HG03575 (cell line): ENCODE measurements around the gene ABLIM2.

Experiments used
- ATAC-seq: cut with Tn5 transposase; IDR thresholded peaks from one replicate; pipeline ENCODE4 v1.9.1; 2021; ENCODE audit not compliant: unreplicated experiment, insufficient number of reproducible peaks, low FRiP score; ENCODE audit errors: extremely low read depth

ABLIM2 gene

DNA sequence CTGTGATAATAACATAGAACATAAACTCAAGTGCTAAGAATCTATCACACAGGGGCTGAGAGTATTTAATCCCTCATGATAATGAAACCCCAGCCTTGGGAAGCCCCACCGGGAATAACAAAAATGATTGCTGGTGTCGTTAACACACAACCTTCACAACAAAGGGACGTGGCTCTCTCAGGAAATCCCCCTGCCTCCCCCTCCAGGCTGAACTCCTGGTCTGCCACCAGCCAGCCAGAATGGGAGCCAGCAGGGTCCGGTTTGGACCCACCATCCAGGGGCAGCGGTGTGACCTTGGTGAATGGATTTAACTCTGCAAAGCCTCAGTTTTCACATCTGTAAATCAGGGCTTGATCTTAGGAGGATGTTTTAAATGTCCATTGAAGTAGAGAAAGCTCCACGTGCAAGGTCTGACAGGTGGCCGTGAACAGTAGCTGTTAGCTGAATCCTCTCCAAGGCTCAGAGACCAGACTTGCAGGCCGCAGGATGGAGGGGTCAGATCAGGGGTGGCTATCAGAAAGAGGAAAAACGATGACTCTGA, 46.5 kb downstream of the ABLIM2 start:
- no peak for ATAC-seq

DNA sequence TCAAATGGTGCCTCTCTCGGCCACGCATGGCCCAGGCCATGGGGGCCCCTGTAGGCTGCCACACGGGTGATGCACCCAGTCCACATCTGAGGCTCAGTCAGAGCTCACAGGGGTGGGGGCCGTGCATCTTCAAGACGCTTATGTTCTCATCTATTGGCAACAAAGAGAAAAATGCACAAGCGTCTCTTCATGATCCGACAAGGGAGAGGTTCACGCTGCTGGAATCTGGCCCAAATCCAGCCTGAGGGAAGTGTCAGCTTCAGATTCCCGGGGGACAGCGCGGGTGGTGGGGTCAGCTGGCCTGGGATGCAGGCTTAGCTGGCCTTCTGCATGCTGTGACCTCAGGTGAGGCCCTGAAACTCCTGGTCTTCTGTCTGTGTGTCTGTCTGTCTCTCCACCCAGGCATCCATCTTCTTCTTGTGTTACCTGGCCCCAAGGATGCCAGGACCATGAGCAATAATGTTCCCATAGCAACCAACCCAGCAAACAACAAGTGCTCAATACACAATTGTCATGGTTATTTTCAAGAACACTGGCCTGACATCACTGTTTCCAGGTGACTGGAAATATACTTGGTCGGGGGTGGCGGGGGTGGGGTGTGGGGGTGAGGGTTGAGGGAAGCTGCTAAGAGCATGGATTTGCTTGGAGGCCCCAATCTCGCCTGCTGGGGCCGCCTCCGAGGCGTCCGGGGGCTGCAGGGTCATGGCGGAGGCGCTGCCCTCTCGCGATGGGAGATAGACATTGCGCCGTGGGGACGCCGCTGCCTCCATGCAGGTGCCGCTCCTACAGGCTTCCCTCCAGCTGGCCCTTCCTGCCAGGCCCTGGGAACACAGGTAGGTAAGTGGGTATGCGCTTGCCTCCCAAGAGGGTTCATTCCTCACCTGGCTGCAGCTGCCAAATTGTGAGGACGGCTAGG, 48.3 kb downstream of the ABLIM2 start:
- no peak for ATAC-seq

DNA sequence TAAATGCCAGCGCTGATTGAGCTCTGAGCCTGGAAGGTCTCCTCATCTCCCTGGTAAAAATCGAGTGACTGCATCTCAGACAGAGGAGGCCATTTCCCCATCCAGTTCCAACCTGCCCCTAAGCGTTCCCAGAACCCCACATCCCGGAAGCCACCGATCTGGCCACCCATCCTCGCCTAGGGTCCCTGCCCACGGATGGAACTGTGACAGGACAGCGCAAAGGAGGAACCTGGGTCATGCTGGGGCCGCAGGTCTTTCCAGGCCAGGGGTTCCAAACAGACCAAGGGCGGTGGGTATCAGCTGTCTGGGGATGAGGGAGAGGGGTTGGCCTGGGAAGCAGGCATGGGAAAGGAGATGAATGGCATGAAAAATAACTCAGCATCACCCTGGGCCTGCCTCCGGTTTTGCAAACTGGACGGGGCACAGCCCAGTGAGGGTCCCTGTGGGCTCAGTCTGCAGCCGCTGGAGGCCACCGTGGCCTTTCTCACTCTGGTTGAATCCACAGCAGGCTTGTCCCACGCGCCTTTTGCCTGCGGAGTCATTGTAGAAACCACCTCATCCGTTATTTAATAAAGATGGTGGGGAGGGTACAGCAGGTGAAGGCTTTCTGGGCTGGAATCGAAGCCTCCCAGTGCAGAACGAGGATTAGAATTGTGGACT, 49.1 kb downstream of the ABLIM2 start:
- no peak for ATAC-seq

DNA sequence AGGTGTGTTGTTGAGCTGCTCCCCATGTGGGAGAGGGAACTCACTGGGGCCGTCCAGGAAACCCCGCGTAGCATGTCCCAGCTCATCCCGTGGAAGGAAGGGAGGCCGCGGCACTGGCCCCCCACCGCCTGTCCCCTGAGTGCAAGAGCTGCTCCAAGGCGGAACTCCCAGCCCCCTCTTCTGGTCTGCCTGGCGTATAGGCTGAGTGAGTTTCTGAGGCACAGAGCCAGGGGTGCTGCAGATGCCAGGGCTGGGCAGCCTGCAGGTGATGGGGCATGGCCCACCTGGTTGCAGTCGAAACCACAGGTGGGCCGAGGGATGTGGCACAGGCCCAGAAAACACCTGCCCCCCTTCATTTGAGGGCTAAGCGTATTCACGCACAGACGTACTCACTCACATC, 49.6 kb downstream of the ABLIM2 start:
- ATAC-seq: no peak

DNA sequence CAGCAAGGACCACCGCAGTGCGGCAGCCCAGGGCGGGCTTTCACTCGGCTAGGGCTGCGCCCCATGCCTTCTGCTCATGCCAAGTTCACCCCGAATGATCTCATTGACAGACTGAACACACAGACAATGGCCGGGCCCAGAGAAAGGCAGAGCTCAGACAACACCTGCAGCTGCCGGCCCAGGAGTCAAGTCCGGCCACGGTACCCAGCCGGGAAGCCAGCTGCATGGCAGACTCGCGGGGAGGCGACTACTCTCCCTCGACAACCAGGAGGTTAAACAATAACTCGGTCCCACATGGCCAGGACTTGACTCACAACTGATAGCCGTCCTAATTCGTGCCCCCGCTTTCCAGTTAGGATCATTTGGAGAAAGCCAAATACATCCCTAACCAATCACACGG, 50.4 kb downstream of the ABLIM2 start:
- ATAC-seq: no peak

DNA sequence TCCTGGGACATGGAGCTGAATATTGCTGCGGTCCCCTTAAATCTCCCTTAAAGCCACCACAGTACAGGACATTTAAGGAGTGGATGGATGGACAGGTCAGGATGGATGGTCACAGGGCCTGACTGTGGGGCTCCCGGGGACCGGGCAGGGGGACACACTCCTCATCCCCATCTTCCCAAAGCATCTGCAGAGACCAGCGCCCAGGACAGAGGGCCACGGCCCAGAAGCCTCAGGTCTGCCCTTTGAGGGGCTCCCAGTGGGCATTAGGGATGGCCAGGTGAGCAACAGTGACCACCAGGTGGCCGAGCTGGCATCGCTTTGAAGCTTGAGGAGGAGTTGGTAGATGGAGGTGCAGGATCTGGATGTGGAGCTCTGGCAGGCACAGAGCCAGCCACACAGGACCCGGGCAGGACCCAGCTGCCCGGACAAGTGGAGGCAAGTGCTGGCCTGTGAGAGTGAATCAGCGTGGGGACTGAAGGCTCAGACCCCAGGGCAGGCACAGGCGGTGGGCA, 51.4 kb downstream of the ABLIM2 start:
- ATAC-seq: no peak

DNA sequence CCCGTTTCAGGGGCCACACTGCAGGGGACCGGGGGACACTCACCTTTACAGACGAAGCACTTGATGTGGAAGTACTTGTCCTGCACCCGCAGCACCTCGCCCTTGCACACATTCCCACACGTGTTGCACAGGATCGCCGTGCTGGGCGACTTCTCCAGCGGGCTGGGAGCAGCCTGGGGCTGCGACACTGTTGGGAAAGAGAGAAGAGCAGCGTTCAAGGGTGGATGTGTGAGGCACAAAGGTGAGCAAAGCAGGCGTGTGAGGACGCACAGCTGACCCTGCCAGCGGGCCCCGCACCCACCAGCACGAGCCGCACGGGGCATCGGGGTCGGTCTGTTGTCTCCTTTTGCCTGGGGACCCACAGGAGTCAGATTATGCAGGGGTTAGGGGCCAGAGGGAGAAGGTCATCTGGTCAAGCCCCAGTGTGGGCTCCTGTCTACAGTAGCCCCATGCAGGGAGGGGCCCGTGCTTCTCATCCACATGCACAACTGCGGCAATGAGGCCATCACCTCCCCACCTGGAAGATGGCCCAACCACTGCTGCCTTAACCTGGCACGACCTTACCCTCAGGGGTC, 52.1 kb downstream of the ABLIM2 start:
- ATAC-seq: no peak

DNA sequence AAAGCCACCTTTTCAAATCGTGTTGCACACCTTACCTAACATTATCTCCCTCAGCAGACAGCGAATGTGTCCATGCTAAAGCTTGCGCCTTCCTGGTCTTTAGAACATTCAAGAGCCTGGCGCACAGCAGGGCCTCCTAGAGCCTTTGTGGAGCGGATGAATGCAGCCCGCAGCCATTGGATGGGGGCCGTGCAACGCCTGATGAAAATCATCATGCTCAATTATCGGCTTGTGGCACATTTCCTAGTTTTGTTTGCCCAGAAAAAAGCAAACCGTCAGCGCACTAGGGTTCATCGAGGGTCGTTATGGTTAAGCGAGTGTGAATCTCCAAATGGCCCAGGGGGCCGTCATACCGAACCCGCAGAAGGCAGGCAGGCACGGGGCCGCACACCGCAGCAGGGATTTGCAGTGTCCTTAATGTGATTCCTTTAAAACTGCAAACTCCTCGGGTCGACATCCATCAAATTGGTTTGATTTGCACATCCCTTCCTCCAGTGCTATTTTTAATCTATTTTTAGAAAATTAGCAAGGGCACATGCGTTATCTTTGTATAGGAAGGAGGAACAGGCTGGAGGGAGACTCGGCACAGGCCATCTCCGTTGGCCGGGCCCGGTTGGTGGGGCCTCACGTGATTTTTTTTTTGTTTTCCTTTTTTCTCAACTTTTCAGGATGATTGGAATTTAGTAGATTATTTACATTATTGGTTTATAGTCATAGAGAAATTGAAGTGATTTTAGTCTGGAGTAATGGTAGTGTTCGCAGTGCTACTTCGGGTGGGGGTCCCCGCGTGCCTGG, 53.1 kb downstream of the ABLIM2 start:
- no peak for ATAC-seq

DNA sequence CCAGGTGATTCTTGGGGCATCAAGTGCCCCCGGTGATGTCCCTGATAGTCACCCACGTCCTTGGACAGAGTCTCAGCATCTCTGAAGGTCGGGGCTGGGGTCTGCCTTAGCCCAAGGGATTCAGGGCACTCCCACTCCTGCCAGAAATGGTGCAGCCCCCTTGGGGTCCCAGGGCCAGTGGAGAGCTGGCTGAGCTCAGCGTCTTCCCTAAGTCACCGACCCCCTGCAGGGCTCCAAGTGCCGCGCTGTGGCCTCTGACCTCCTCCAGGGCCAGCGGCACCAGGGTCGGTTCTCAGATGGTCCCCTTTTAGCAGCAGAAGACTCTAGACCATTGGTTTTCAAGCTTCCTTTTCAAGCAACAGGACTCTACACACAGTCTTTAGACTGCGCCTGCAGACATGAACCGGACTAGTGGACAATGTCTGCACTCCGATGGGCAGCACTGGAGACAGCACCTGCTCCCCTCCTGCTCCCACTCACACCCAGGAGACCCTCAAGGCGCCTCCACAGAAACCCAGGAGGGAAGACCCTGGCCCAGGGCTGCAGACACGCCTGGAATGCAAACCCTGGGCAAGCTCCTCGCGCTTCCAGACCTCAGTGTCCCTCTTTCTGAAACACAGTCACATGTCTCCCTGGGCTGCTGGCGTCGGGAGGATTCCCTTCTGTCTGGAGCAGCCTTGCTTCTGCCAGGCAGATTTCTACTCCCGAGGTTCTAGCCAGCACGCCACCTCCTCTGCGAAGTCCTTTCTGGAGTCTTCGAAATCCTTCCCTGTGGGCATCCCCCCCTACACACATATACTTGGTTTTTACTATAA, 53.9 kb downstream of the ABLIM2 start:
- ATAC-seq: no peak

DNA sequence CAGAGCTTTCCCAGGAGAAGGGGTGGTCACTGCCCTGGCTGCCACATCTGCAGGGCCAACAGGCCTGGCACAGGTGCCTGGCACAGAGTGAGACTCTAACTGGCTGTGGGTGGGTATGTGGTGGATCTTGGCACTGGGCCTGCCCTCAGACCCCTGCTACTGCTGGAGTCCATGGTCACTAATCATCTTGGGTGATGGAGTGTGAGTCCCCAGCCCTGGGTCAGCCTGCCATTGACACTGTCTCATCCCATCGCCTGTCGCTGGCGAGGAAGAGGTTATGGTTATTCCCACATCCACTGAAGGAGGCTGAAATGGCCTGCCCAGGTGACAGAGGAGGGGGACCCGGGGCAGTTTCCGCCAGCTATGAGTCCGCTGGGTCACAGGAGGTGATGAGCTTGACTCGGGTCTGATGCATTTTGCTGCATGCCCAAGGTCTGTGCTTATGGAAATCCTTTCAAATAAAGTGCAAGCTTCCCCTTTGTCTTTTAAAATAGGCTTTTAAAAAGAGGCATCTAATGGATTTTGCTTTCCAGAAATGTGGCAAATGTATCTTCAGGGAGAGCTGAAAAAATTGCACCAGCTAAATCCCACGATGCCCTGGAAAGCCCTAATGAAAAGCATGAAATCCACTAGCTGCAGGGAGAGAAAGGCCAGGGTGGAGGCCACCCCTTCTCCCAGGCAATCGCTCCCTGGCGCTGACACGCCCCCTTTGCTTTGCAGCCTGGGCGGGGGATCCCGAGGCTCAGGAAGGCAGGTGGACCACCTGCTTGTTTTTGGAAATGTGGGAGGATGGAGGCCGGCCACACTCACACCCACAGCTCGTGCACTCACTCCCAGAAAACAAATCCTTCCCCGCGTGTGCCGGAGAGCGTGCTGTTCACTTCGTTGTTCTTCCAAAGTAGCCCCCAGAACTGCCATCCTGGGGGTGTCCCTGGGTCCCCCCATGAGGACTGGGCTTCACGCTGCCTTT, 54.9 kb downstream of the ABLIM2 start:
- ATAC-seq: no peak

DNA sequence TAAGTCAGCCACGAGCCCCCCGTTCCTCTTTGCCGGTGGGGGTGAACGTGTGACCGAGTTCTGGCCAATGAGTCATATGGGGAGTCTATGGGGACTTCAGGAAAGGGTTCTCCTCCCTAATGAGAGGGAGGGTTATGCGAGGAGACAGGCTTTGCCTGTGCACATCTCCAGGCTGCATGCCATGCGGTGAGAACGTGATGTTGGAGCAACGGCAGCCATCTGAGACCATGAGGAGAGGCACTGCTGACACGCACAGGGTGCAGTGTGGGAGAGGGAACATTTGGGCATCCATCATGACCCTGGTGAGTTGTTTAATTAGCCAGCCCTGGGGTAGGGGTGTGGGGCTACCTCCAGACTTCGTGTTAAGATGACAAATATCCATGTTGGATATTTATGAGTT, 55.8 kb downstream of the ABLIM2 start:
- ATAC-seq: no peak

DNA sequence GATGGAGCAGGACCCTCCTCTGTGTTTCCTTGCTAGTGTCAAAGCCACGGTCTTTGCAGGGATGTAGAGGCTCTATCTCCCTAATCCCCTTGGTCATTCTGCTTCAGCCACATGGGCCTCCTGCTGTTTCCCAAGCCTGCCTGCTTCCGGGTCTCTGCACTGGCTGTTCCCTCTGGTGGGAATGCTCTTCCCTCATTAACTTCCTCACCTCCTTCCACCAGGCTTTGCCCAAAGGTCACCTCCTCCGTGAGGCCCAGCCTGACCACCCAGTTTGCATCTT, 56.6 kb downstream of the ABLIM2 start:
- no peak for ATAC-seq

DNA sequence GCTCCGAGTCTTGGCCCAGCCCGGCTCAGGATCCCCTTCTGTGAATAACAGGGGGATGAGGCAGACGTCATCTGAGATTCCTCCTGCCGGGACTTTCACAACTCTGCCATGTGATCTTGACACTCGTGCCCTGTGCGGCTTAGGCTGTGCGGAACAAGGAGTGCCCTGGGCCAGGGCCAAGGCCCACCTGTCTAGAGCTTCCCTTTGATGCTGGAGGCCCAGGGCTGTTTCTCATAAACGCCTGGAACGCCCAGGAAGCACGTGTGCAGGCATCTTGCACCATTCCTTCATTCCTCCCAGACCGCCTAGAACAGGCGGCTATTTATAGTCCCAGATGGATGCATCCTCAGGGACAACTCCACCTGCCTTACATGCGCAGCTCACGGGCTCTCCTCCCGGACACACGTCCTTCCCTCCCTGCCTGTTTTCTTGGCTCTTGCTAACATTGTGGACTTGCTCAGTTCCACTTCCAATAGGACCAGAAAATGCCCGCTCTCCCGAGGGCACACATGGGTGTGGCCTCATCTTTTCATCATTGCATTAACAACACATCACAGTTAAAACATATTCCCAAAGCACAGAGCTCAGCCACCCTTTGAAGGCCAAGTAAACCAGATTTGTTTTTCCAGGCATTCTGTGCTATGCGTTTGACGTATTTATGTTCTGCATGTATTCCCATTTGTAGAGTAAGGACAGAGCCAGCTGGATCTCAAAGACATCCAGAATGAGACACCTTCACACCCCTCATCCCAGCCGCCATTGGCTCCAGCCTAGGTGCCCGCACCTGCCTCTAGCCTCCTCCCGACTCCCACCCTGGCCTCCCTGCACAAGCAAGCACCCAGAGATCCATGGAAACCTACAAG, 57.2 kb downstream of the ABLIM2 start:
- ATAC-seq: no peak

DNA sequence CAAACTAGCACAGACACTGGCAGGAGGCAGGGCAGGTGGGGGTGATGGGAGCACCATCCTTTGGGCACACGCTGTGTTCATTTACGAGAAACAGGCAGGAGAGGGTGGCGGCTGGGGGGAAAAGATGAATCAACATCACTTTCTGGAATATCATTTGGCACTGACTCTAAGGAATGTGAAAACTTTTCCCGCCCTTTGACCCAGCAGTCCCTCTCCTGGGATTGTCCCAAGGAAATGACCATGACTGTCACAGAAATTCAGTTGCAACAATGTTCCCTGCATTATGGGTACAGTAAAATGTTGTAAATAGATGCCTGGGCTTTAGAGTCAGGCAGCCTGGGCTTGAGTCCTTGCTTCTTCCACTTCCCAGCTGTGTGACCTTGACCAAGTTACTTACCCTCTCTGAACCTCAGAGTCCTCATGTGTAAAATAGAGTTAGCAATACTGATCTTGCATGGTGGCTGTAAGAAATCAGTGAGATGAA, 58.6 kb downstream of the ABLIM2 start:
- no peak for ATAC-seq

DNA sequence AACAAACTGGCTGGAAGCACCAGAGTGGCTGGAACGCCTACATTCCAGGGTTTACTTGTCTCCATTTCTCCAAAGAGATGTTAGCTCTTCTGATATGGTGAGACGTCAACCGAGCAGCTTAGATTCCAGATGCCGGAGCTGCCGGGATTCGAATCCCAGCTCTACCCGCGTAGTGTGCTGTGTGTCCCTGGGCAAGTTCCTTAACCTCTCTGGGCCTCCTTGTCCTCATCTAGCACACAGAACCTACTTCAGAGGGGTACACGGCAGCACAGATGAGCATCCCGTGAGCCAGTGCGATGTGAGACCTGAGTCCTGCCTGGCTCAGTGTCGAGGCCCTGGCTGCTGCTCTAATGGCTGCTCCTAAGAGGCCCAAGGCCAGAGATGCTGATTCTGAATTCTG, 60.1 kb downstream of the ABLIM2 start:
- ATAC-seq: no peak

DNA sequence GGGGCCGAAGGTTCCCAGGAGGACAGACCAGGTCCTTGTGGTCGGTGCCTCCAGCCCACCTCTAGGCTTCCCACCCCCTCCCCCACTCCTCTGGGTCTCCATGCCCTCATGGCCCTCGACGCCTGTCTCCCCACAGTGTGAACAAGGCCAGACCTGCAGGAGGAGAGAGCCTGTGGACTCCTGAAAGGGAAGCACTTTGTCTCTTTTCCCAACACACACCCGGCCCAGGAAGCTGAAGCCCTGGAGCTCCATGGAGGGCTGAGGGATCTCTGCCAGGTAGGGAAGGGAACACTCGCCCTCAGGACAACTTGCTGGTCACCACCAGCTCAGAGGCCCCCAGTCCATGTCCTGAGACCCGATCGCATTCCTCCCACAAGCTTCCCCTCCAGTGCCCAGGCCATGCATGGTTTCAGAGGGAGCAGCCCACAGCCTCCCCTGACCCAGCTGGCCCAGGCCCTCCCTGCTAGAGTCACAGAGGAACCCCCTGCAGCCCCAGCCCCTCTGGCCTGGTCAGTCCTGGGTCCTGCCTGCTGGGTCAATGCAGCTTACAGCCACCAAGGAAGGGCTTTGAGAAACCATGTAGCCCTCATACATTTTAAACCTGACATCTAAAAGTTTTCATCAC, 60.8 kb downstream of the ABLIM2 start:
- no peak for ATAC-seq
